ENCODE measurements around the gene ZFP64. TPM values are rescaled to one million over a fixed set of nuclear protein-coding genes. Genes with fewer than 3 reads are reported as not detected.
A peak's percentile ranks its signal among the peaks of the same experiment; 100 is the strongest.
"Not testable (repeated sequence)": the region's sequence is repeated elsewhere in the genome, so short reads cannot be mapped to it uniquely, and the experiment has no call there.

ZFP64 gene
- total RNA-seq, 6 donors from 2014 or later = 7.9 to 23.5 (median 12.5) TPM

- H3K9me3 ChIP-seq = no peaks in the 10 kb centered on the region
- no peaks in the 10 kb centered on the region for H3K36me3 ChIP-seq
- H3K4me3 ChIP-seq = no peak overlapping the region
- H3K4me1 ChIP-seq = no peaks in the 10 kb centered on the region
- DNase-seq (no peak), ATAC-seq (ENCODE audit: low FRiP score in 2 of 2) (peak in 1 of 2 donors; percentile 52)
- WGBS, 2 donors = 91 to 100% methylated on average over 4 of the region's 4 CpGs
- TF ChIP-seq EP300 (IDR thresholded peaks at IDR 0.05) (no peak), CTCF (IDR thresholded peaks at IDR 0.05) (no peak), POLR2A (IDR thresholded peaks at IDR 0.05) (no peak), POLR2AphosphoS5 (IDR thresholded peaks at IDR 0.05) (no peak)
- no peak overlapping the region for H3K27ac ChIP-seq
- no peaks in the 10 kb centered on the region for H3K27me3 ChIP-seq
These were observed 43.5 kb upstream of the ZFP64 start for GRCh38 chr20:52235129-52235528.

GRCh38 chr20:52234302-52235045 lies 42.9 kb upstream of the ZFP64 start:
- WGBS, 2 donors = 80 to 86% methylated on average over 1 of the region's 1 CpG
- no peaks in the 10 kb centered on the region for H3K27me3 ChIP-seq
- no peaks in the 10 kb centered on the region for H3K9me3 ChIP-seq
- DNase-seq (no peak), ATAC-seq (ENCODE audit: low FRiP score in 2 of 2) (no peak)
- H3K4me3 ChIP-seq = no peak overlapping the region
- H3K27ac ChIP-seq = no peak overlapping the region
- H3K36me3 ChIP-seq = no peaks in the 10 kb centered on the region
- TF ChIP-seq POLR2A (IDR thresholded peaks at IDR 0.05) = no peak
- TF ChIP-seq POLR2AphosphoS5 (IDR thresholded peaks at IDR 0.05) = no peak
- TF ChIP-seq EP300 (IDR thresholded peaks at IDR 0.05) = no peak
- TF ChIP-seq CTCF (IDR thresholded peaks at IDR 0.05) = no peak
- no peaks in the 10 kb centered on the region for H3K4me1 ChIP-seq

GRCh38 chr20:52231230-52231746 lies 39.7 kb upstream of the ZFP64 start:
- no peak overlapping the region for H3K27ac ChIP-seq
- no peak for TF ChIP-seq CTCF (IDR thresholded peaks at IDR 0.05)
- TF ChIP-seq EP300 (IDR thresholded peaks at IDR 0.05) = no peak
- TF ChIP-seq POLR2AphosphoS5 (IDR thresholded peaks at IDR 0.05) = no peak
- TF ChIP-seq POLR2A (IDR thresholded peaks at IDR 0.05) = no peak
- H3K27me3 ChIP-seq = no peaks in the 10 kb centered on the region
- DNase-seq (no peak), ATAC-seq (ENCODE audit: low FRiP score in 2 of 2) (no peak)
- H3K4me1 ChIP-seq = no peaks in the 10 kb centered on the region
- no peak overlapping the region for H3K4me3 ChIP-seq
- no peaks in the 10 kb centered on the region for H3K36me3 ChIP-seq
- no peaks in the 10 kb centered on the region for H3K9me3 ChIP-seq

- no peak overlapping the region for H3K27ac ChIP-seq
- H3K9me3 ChIP-seq = no peaks in the 10 kb centered on the region
- 56 to 58% methylated on average over 3 of the region's 3 CpGs for WGBS, 2 donors
- no peak overlapping the region for H3K4me3 ChIP-seq
- H3K36me3 ChIP-seq = no peaks in the 10 kb centered on the region
- TF ChIP-seq EP300 (IDR thresholded peaks at IDR 0.05) = no peak
- no peak for TF ChIP-seq POLR2A (IDR thresholded peaks at IDR 0.05)
- no peak for TF ChIP-seq POLR2AphosphoS5 (IDR thresholded peaks at IDR 0.05)
- TF ChIP-seq CTCF (IDR thresholded peaks at IDR 0.05) = no peak
- no peaks in the 10 kb centered on the region for H3K4me1 ChIP-seq
- H3K27me3 ChIP-seq = no peaks in the 10 kb centered on the region
- no peak for DNase-seq
- ATAC-seq (ENCODE audit: low FRiP score in 2 of 2) = no peak
These were observed 38.8 kb upstream of the ZFP64 start for GRCh38 chr20:52230409-52230808.

- not testable (repeated sequence) for H3K4me1 ChIP-seq; H3K4me3 ChIP-seq; ATAC-seq (ENCODE audit: low FRiP score in 2 of 2); H3K27ac ChIP-seq; H3K36me3 ChIP-seq; H3K27me3 ChIP-seq; DNase-seq; H3K9me3 ChIP-seq
- 57 to 82% methylated on average over 1 of the region's 1 CpG for WGBS, 2 donors
These were observed 37.8 kb upstream of the ZFP64 start for GRCh38 chr20:52229346-52229745.

All from upper lobe of left lung (tissue), 6 donors.